ENCODE measurements around the gene ZDHHC21. TPM values are rescaled to one million over a fixed set of nuclear protein-coding genes. Genes with fewer than 3 reads are reported as not detected.

Gene ZDHHC21
- total RNA-seq, 2 donors from 2014 or later = 7.3 to 8.9 TPM

Other genes with a start within 250 kb of the ZDHHC21 start
- not detected for gene CER1, start 29.3 kb upstream of the ZDHHC21 start, total RNA-seq
- 1 to 10 TPM; 1.8 to 7.7 TPM for gene FREM1, start 217.0 kb upstream of the ZDHHC21 start, total RNA-seq